ENCODE results near the gene BMP2K. TPM values are rescaled to one million over a fixed set of nuclear protein-coding genes. Genes with fewer than 3 reads are reported as not detected.
A peak's percentile ranks its signal among the peaks of the same experiment; 100 is the strongest.
"Not testable (repeated sequence)": the region's sequence is repeated elsewhere in the genome, so short reads cannot be mapped to it uniquely, and the experiment has no call there.

Gene BMP2K
- total RNA-seq, 1 donor from 2014 or later: 44.8 TPM

GRCh38 chr4:78845472-78845871 lies 69.3 kb downstream of the BMP2K start:
- no peak for DNase-seq (ENCODE audit: low spot score in 2 of 2)
- FAIRE-seq: no peak

GRCh38 chr4:78846258-78846657 lies 70.1 kb downstream of the BMP2K start:
- no peak for DNase-seq (ENCODE audit: low spot score in 2 of 2)
- no peak for FAIRE-seq

- FAIRE-seq (no peak), DNase-seq (ENCODE audit: low spot score in 2 of 2) (no peak)
Observed at GRCh38 chr4:78862314-78862737, 86.2 kb downstream of the BMP2K start.

GRCh38 chr4:78863254-78863869 lies 87.2 kb downstream of the BMP2K start:
- FAIRE-seq: no peak
- no peak for DNase-seq (ENCODE audit: low spot score in 2 of 2)

- FAIRE-seq (no peak), DNase-seq (ENCODE audit: low spot score in 2 of 2) (no peak)
Observed at GRCh38 chr4:78863991-78864390, 87.8 kb downstream of the BMP2K start.

- DNase-seq (ENCODE audit: low spot score in 2 of 2) (peak; percentile 14 to 21), FAIRE-seq (peak; percentile 80)
Observed at GRCh38 chr4:78864405-78865024, 88.4 kb downstream of the BMP2K start.

GRCh38 chr4:78865451-78865850 lies 89.3 kb downstream of the BMP2K start:
- DNase-seq (ENCODE audit: low spot score in 2 of 2) (no peak), FAIRE-seq (no peak)

- not testable (repeated sequence) for FAIRE-seq; DNase-seq (ENCODE audit: low spot score in 2 of 2)
Observed at GRCh38 chr4:78868712-78869111, 92.6 kb downstream of the BMP2K start.

- DNase-seq (ENCODE audit: low spot score in 2 of 2): no peak
- FAIRE-seq: no peak
Observed at GRCh38 chr4:78870056-78870455, 93.9 kb downstream of the BMP2K start.

- DNase-seq (ENCODE audit: low spot score in 2 of 2) (no peak), FAIRE-seq (no peak)
Observed at GRCh38 chr4:78876568-78877320, 100.6 kb downstream of the BMP2K start.

- no peak for FAIRE-seq
Observed at GRCh38 chr4:78878031-78878430, 101.9 kb downstream of the BMP2K start.

GRCh38 chr4:78880874-78881492 lies 104.8 kb downstream of the BMP2K start:
- no peak for FAIRE-seq
- DNase-seq (ENCODE audit: low spot score in 2 of 2): no peak

More at GRCh38 chr4:78878031-78878430, 101.9 kb downstream of the BMP2K start:
- no peak for DNase-seq (ENCODE audit: low spot score in 2 of 2)

- DNase-seq (ENCODE audit: low spot score in 2 of 2): no peak
- FAIRE-seq: no peak
Observed at GRCh38 chr4:78885598-78885997, 109.4 kb downstream of the BMP2K start.

GRCh38 chr4:78889955-78890354 lies 113.8 kb downstream of the BMP2K start:
- DNase-seq (ENCODE audit: low spot score in 2 of 2) (no peak), FAIRE-seq (no peak)

GRCh38 chr4:78899302-78899701 lies 123.2 kb downstream of the BMP2K start:
- no peak for DNase-seq (ENCODE audit: low spot score in 2 of 2)
- no peak for FAIRE-seq

GRCh38 chr4:78901882-78902281 lies 125.7 kb downstream of the BMP2K start:
- no peak for FAIRE-seq

GRCh38 chr4:78902298-78902697 lies 126.1 kb downstream of the BMP2K start:
- FAIRE-seq: no peak
- no peak for DNase-seq (ENCODE audit: low spot score in 2 of 2)

More at GRCh38 chr4:78901882-78902281, 125.7 kb downstream of the BMP2K start:
- no peak for DNase-seq (ENCODE audit: low spot score in 2 of 2)

GRCh38 chr4:78904143-78904542 lies 128.0 kb downstream of the BMP2K start:
- DNase-seq (ENCODE audit: low spot score in 2 of 2): no peak
- FAIRE-seq: no peak

GRCh38 chr4:78907638-78908037 lies 131.5 kb downstream of the BMP2K start:
- DNase-seq (ENCODE audit: low spot score in 2 of 2) (no peak), FAIRE-seq (no peak)

GRCh38 chr4:78908974-78909373 lies 132.8 kb downstream of the BMP2K start:
- DNase-seq (ENCODE audit: low spot score in 2 of 2); FAIRE-seq: not testable (repeated sequence)

- no peak for FAIRE-seq
- no peak for DNase-seq (ENCODE audit: low spot score in 2 of 2)
Observed at GRCh38 chr4:78910612-78911011, 134.5 kb downstream of the BMP2K start.
